Left ventricle myocardium inferior (tissue), 1 donor: ENCODE measurements around the gene MAX. TPM values are rescaled to one million over a fixed set of nuclear protein-coding genes. Genes with fewer than 3 reads are reported as not detected.

Experiments used
- DNase-seq: peaks from one replicate; pipeline ENCODE4 v3.0.0-alpha.2; 2020
- H3K27ac ChIP-seq: fragments of 200-600 bp; replicated peaks from 2 replicates; pipeline ENCODE4 v1.8.0; 2021
- H3K27me3 ChIP-seq: fragments of 200-600 bp; 2 replicates; pipeline ENCODE4 v1.8.0; 2021; ENCODE audit warnings: low read depth
- H3K36me3 ChIP-seq: fragments of 200-600 bp; 2 replicates; pipeline ENCODE4 v1.8.0; 2021
- H3K4me1 ChIP-seq: fragments of 200-600 bp; 2 replicates; pipeline ENCODE4 v1.8.0; 2021
- H3K4me3 ChIP-seq: fragments of 200-600 bp; 2 replicates; pipeline ENCODE4 v1.8.0; 2021; ENCODE audit warnings: mild to moderate bottlenecking, moderate library complexity
- H3K9me3 ChIP-seq: fragments of 200-600 bp; replicated peaks from 2 replicates; pipeline ENCODE4 v1.8.0; 2021
- intact Hi-C: fragments of 100-400 bp; cut with micrococcal nuclease; formaldehyde crosslinking; loops from one replicate; pipeline ENCODE4 v1.11.0; 2022
- total RNA-seq: library from RNA; stranded (reverse); fragmentation: NEBNext Ultra II Directional; extraction: Animal tissue kit (Norgen Biotek cat#: 25700); gene quantifications from one replicate; pipeline ENCODE4 v1.2.1, GENCODE V29; 2021
- TF ChIP-seq, protein P1 (sequence below): fragments of 200-600 bp; IDR thresholded peaks from 2 replicates; pipeline ENCODE4 v1.8.0; 2021; ENCODE audit warnings: antibody characterized with exemption, mild to moderate bottlenecking, borderline replicate concordance
- donor health status: DM: no; HTN: yes; CAD: no; lungs with severe emphysema.

The MAX gene
- total RNA-seq, 1 donor from 2014 or later = 81.9 TPM

GRCh38 chr14:65074449-65075150 lies 27.7 kb downstream of the MAX start:
- intact Hi-C loops = no loop called here
- Histone ChIP-seq H3K4me3 (no peak overlapping the region), H3K27me3 (no peaks in the 10 kb centered on the region), H3K9me3 (no peaks in the 10 kb centered on the region), H3K36me3 (peaks cover 35% of the 10 kb centered on the region), H3K4me1 (peaks cover 94% of the 10 kb centered on the region), H3K27ac (peak overlapping the region; percentile 84)
- DNase-seq = no peak
- TF ChIP-seq, protein P1, sequence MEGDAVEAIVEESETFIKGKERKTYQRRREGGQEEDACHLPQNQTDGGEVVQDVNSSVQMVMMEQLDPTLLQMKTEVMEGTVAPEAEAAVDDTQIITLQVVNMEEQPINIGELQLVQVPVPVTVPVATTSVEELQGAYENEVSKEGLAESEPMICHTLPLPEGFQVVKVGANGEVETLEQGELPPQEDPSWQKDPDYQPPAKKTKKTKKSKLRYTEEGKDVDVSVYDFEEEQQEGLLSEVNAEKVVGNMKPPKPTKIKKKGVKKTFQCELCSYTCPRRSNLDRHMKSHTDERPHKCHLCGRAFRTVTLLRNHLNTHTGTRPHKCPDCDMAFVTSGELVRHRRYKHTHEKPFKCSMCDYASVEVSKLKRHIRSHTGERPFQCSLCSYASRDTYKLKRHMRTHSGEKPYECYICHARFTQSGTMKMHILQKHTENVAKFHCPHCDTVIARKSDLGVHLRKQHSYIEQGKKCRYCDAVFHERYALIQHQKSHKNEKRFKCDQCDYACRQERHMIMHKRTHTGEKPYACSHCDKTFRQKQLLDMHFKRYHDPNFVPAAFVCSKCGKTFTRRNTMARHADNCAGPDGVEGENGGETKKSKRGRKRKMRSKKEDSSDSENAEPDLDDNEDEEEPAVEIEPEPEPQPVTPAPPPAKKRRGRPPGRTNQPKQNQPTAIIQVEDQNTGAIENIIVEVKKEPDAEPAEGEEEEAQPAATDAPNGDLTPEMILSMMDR = no peak

DNA sequence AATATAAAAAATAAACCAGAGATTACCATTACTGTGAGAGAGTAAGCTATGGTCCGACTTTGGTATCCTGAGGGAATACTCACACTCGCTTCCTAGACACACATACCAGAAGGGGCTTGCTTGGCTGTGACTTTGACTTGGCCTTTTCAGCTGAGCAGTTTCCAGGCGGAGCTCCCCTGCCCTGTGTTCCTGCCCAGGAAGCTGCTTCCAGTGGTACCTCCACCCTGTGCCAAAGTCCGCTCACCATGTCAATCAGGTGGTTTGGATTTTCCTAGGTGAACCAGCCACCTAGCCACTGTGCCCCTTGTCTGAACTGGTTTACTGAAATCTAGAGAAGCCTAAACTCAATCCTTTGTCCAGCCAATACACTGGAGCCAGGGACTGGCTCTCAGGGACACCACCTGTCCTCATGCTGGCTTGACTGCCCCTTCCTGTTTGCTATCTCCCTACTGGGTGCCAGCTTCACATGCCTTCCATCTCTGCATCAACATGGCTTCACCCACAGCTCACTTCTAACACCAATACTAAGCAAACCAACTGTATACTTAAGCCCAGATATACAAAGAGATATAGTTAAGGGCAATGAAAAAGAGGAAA lies 28.6 kb downstream of the MAX start:
- intact Hi-C loops = no loop called here
- H3K36me3 ChIP-seq = peaks cover 44% of the 10 kb centered on the region
- no peak overlapping the region for H3K4me3 ChIP-seq
- no peaks in the 10 kb centered on the region for H3K9me3 ChIP-seq
- H3K27me3 ChIP-seq = no peaks in the 10 kb centered on the region
- TF ChIP-seq, protein P1 = no peak
- peak overlapping the region; percentile 84 for H3K27ac ChIP-seq
- peaks cover 92% of the 10 kb centered on the region for H3K4me1 ChIP-seq
- DNase-seq = no peak

DNA sequence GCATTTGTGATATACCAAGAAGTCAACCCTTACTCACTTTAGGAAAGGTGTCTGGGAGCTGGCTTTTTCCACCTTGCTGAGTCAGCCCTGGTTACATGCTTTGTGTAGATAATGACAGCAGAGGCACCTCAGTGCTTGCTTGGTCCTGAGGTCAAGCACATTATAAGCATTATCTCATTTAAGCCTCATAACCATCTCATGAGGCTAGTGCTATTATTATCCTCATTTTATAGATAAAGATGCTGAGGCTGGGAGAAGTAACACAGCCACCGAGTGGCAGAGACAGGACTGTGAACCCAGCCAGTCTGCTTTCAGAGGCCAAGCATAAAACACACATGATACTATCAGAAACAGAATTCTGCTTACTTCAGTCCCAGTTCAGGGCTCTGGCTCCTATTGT lies 29.4 kb downstream of the MAX start:
- TF ChIP-seq, protein P1 = no peak
- DNase-seq = no peak
- no peaks in the 10 kb centered on the region for H3K9me3 ChIP-seq
- no peaks in the 10 kb centered on the region for H3K27me3 ChIP-seq
- no peak overlapping the region for H3K4me3 ChIP-seq
- peaks cover 84% of the 10 kb centered on the region for H3K4me1 ChIP-seq
- H3K36me3 ChIP-seq = peaks cover 42% of the 10 kb centered on the region
- H3K27ac ChIP-seq = peak overlapping the region; percentile 84
- intact Hi-C loops = no loop called here

GRCh38 chr14:65072256-65072655 lies 30.1 kb downstream of the MAX start:
- Histone ChIP-seq H3K4me3 (no peak overlapping the region), H3K27me3 (no peaks in the 10 kb centered on the region), H3K4me1 (peaks cover 80% of the 10 kb centered on the region), H3K9me3 (no peaks in the 10 kb centered on the region), H3K36me3 (peaks cover 35% of the 10 kb centered on the region), H3K27ac (peak overlapping the region; percentile 84)
- TF ChIP-seq, protein P1 = no peak
- no peak for DNase-seq
- intact Hi-C loops = no loop called here

- TF ChIP-seq, protein P1 = no peak
- peaks cover 75% of the 10 kb centered on the region for H3K4me1 ChIP-seq
- no peak overlapping the region for H3K4me3 ChIP-seq
- intact Hi-C loops = no loop called here
- H3K9me3 ChIP-seq = no peaks in the 10 kb centered on the region
- no peaks in the 10 kb centered on the region for H3K27me3 ChIP-seq
- H3K36me3 ChIP-seq = peaks cover 28% of the 10 kb centered on the region
- DNase-seq = no peak
- H3K27ac ChIP-seq = peak overlapping the region; percentile 84
These were observed 30.8 kb downstream of the MAX start for GRCh38 chr14:65071544-65071943.
